Activated naive CD8-positive, alpha-beta T cell treated with anti-CD3 and anti-CD28 coated beads, Interleukin-2, amount 10 ng/mL, durations not matched to agents 7 days and 5 days (primary cell): ENCODE measurements around the gene CRHR1. TPM values are rescaled to one million over a fixed set of nuclear protein-coding genes. Genes with fewer than 3 reads are reported as not detected.

Experiments used
- ATAC-seq: fragments of 150-1000 bp; cut with Tn5 transposase; one replicate; pipeline ENCODE4 v1.10.0; 2021; ENCODE audit warnings: low read depth, moderate library complexity
- POLR2A ChIA-PET: fragments of 350-600 bp; sonication (Branson Sonifier 250); formaldehyde crosslinking; loops from one replicate; lab custom pipeline; 2021; ENCODE audit warnings: antibody characterized with exemption; lab: Charles Lee
- DNase-seq: peaks from one replicate; pipeline ENCODE4 v3.0.0; 2021
- H3K27ac Mint-ChIP-seq: one replicate; pipeline ENCODE4 v1.8.0; 2022; ENCODE audit warnings: mild to moderate bottlenecking, mixed read lengths
- H3K27me3 Mint-ChIP-seq: one replicate; pipeline ENCODE4 v1.8.0; 2022; ENCODE audit warnings: mild to moderate bottlenecking, moderate library complexity, mixed read lengths
- H3K36me3 Mint-ChIP-seq: one replicate; pipeline ENCODE4 v1.8.0; 2021; ENCODE audit warnings: mild to moderate bottlenecking, mixed read lengths
- H3K4me1 Mint-ChIP-seq: one replicate; pipeline ENCODE4 v1.8.0; 2021; ENCODE audit warnings: mixed read lengths
- H3K4me3 Mint-ChIP-seq: one replicate; pipeline ENCODE4 v1.8.0; 2022; ENCODE audit warnings: mild to moderate bottlenecking, moderate library complexity, mixed read lengths
- H3K9me3 Mint-ChIP-seq: one replicate; pipeline ENCODE4 v1.8.0; 2021; ENCODE audit warnings: mixed read lengths
- total RNA-seq, 2 experiments: library from RNA; stranded (reverse); gene quantifications; one replicate each; pipeline ENCODE4 v1.2.3, GENCODE V29; 2021

Gene CRHR1
- total RNA-seq, 2 experiments from 2014 or later = not detected

DNA sequence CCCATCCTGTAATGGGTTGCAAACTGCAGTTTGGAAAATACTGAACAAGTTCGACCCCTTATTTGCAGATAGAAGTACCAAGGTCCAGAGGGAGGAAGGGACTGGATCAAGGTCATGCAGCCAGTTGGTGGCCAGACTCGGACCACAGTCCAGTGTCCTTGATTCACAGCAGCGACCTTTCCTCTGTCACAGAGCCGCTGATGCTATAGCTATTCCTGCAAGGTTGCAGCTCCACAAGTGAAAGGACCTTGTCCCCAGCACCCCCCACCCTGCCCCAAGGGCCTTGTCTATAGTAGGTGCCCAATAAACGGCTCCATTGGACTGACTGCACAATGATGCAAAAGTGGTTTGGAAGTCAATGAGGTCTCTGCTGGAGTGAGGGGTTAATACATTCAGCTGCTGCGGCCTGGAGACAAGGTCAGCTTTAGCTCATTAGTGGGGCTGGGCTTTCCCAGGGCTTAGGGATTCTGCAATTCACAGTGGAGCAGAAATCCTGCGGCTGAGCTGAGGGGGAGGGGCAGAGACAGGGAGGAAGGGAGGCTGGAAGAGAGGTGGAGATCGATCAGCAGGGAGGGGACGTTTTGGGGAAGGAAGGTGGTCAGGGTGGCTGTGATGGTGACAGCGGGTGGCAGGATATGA, 13.4 kb upstream of the CRHR1 start:
- no peak for DNase-seq
- no peaks in the 10 kb centered on the region for H3K4me1 Mint-ChIP-seq

DNA sequence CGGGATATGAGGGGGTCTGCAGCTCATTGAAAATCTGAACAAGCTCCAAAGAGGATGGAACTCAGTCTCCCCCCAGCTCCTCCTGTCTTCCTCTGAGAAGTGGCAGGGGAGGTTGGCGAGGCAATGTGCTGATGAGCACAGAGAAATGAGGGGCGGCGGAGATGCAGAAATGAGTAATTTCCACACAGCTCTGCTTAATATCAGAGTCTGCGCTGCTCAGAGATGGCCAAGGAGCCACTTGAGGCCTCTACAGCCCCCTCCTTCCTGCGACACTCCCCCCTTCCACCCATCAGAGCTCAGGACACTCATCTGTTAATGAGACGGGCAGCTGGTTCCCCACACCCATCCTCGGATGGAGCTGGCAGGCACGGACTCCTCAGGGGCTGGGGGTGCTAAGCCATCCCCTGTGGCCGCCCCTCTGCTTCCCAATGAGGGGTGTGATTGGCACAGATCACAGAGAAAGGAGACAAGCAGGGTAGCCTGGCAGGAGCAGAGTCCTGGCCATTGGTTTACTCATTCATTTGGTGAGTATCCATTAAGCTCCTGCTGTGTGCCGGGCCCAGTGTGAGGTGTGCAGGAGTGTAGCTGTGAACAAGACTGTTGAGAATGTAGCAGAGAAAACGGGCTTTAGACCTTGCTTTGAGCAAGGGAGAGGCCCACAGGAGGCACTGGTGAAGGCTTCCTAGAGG, 12.7 kb upstream of the CRHR1 start:
- H3K4me3 Mint-ChIP-seq = no peak overlapping the region
- DNase-seq = no peak
- H3K27me3 Mint-ChIP-seq = peaks cover 19% of the 10 kb centered on the region
- POLR2A ChIA-PET = no interaction called here
- no peaks in the 10 kb centered on the region for H3K4me1 Mint-ChIP-seq
- ATAC-seq = no peak
- H3K27ac Mint-ChIP-seq = no peak overlapping the region
- H3K9me3 Mint-ChIP-seq = no peaks in the 10 kb centered on the region
- H3K36me3 Mint-ChIP-seq = no peaks in the 10 kb centered on the region

More for the DNA sequence above, 13.4 kb upstream of the CRHR1 start:
- Mint-ChIP-seq H3K9me3 (no peaks in the 10 kb centered on the region), H3K36me3 (no peaks in the 10 kb centered on the region), H3K4me3 (no peak overlapping the region), H3K27me3 (peaks cover 16% of the 10 kb centered on the region), H3K27ac (no peak overlapping the region)
- POLR2A ChIA-PET = no interaction called here
- ATAC-seq = no peak

DNA sequence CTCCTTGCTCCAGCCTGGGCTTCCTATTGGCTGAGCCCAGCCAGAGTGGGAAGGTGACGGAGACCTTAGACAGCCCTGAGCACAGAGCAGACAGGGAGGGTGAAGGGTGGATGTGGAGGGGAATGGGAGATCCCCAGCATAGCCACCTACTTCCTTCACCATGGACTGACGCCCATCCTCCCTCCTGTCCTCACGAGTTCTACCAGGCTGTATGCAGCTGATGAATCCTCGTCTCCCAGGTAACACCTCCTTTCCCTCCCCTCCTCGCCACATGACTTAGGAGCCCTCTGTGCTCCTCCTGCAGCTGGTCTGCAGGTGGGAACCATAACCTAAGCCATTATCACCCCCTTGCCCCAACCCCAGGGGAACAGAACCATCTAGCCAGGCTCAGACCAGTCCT, 9.0 kb upstream of the CRHR1 start:
- ATAC-seq = no peak
- DNase-seq = no peak
- H3K27ac Mint-ChIP-seq = no peak overlapping the region
- POLR2A ChIA-PET = no interaction called here
- H3K9me3 Mint-ChIP-seq = no peaks in the 10 kb centered on the region
- H3K4me1 Mint-ChIP-seq = no peaks in the 10 kb centered on the region
- H3K27me3 Mint-ChIP-seq = peaks cover 17% of the 10 kb centered on the region
- H3K36me3 Mint-ChIP-seq = no peaks in the 10 kb centered on the region
- no peak overlapping the region for H3K4me3 Mint-ChIP-seq

DNA sequence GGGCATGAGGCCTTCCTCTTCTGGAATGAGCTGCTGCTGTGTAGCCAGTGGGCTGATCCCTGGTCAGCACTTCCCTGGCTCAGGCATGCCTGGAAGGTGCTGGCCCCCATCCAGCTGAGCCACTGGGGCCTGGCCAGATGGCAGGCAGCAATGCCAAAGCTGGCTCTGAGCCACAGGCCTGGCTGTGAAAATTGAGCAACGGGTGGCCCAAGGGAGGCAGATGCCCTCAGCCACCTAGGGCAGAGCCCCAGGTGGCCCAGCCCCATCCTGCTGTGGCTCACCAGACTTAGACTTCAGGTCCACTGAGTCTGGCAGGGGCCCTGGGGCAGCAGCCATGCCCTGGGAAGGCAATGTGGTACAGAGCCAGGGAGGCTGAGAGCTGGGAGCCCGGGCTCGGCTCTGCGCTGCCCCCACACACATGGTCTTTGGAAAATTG, 8.5 kb upstream of the CRHR1 start:
- DNase-seq = no peak
- Mint-ChIP-seq H3K4me3 (no peak overlapping the region), H3K9me3 (no peaks in the 10 kb centered on the region), H3K27ac (no peak overlapping the region), H3K4me1 (no peaks in the 10 kb centered on the region), H3K36me3 (no peaks in the 10 kb centered on the region), H3K27me3 (peaks cover 21% of the 10 kb centered on the region)
- ATAC-seq = no peak
- POLR2A ChIA-PET = no interaction called here

DNA sequence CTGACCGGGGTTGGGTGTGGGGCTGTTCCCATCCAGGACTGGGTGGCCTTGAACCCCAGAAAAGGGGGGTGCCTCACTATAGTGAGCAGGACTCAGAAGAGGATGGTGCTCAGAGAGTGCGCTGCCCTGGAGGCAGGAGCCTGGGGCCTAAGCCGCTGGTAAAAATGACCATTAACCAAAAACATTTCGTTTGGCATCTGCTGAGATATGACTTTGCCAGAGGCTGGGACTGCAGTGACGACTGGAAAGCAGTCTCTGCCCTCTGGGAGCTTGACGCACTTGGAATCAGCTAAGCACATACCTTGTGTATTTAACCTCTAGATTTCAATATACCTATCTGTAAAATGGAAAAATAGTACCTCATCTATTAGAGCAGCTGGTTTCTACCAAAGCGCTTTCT, 7.2 kb upstream of the CRHR1 start:
- Mint-ChIP-seq H3K4me1 (no peaks in the 10 kb centered on the region), H3K27me3 (peaks cover 20% of the 10 kb centered on the region), H3K27ac (no peak overlapping the region), H3K4me3 (no peak overlapping the region), H3K36me3 (no peaks in the 10 kb centered on the region), H3K9me3 (no peaks in the 10 kb centered on the region)
- no peak for ATAC-seq
- POLR2A ChIA-PET = no interaction called here
- no peak for DNase-seq

DNA sequence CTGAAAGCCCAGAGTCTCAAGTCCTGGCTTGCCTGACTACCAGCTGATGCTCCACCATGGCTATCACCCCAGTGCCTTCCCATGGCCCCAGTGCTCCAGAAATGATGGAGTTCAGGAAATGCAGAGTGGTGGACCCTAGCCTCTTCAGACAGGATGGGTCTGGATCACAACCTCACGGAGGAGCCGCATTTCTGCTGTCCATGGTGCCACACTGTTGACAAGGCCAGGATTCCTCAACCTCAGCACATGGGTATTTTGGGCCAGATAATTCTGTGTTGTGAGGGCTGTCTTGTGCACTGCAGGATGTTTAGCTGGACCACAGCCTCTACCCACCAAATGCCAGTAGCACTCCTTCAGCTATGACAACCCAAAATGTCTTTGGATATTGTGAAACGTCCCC, 6.7 kb upstream of the CRHR1 start:
- no peak for ATAC-seq
- no peak for DNase-seq
- Mint-ChIP-seq H3K9me3 (no peaks in the 10 kb centered on the region), H3K4me1 (no peaks in the 10 kb centered on the region), H3K36me3 (no peaks in the 10 kb centered on the region), H3K27me3 (peaks cover 25% of the 10 kb centered on the region), H3K27ac (no peak overlapping the region), H3K4me3 (no peak overlapping the region)
- POLR2A ChIA-PET = no interaction called here

DNA sequence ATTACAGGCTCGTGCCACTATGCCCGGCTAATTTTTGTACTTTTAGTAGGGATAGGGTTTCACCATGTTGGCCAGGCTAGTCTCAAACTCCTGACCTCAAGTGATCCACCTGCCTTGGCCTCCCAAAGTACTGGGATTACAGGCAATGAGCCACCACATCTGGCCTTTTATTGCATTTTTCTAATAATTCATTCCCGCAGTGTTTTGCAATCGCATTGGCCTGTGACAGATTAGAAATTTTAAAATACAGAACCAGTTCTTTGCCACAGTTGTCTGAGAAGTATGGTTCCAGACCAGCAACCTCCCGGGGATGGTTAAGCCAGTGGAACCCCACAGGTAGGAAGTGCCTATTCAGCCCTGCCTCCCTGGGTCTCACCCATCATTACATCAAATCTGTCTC, 3.2 kb upstream of the CRHR1 start:
- no peak for ATAC-seq
- H3K27ac Mint-ChIP-seq = no peak overlapping the region
- peaks cover 2% of the 10 kb centered on the region for H3K4me1 Mint-ChIP-seq
- no peaks in the 10 kb centered on the region for H3K9me3 Mint-ChIP-seq
- peaks cover 47% of the 10 kb centered on the region for H3K27me3 Mint-ChIP-seq
- POLR2A ChIA-PET = no interaction called here
- no peak overlapping the region for H3K4me3 Mint-ChIP-seq
- no peaks in the 10 kb centered on the region for H3K36me3 Mint-ChIP-seq
- DNase-seq = no peak

DNA sequence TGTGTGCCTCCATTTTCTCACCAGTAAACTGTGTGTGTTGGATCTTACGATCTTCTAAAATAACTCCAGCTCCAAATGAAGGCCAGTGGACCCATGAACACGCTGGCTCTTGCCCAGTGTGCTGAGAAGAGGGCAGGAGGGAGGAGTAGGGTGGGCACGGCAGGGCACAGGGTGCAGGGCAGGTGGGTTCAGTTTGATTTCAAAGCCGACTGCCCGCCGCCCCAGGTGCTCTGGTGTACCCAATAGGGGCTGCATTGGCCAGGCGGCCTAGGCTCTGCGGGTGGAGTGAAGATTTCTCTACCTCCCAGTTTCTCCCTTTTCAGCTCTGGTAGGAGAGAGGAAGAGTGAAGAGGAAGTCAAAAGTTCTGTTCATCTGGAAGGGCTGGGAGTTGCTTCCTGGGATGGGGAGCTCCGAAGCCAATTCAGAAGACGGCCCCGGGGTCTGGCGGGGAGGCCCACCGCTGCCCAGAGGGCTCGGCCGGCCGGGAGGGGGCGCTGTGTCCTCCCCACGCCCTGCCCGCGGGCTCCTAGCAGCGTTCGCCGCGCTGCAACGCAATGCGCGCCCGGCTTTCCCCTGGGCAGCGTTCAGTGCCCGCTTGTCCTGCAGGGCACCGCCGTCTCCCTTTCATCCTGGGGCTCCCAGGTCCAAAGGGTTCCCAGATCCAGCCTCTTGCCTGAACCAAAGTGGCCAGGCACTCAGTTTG, 1.1 kb upstream of the CRHR1 start:
- Mint-ChIP-seq H3K27ac (no peak overlapping the region), H3K9me3 (no peaks in the 10 kb centered on the region), H3K27me3 (peaks cover 64% of the 10 kb centered on the region), H3K4me1 (peaks cover 2% of the 10 kb centered on the region), H3K36me3 (no peaks in the 10 kb centered on the region), H3K4me3 (peak overlapping the region; percentile 60)
- DNase-seq (peak; percentile 60), ATAC-seq (peak; percentile 38)
- POLR2A ChIA-PET = no interaction called here

DNA sequence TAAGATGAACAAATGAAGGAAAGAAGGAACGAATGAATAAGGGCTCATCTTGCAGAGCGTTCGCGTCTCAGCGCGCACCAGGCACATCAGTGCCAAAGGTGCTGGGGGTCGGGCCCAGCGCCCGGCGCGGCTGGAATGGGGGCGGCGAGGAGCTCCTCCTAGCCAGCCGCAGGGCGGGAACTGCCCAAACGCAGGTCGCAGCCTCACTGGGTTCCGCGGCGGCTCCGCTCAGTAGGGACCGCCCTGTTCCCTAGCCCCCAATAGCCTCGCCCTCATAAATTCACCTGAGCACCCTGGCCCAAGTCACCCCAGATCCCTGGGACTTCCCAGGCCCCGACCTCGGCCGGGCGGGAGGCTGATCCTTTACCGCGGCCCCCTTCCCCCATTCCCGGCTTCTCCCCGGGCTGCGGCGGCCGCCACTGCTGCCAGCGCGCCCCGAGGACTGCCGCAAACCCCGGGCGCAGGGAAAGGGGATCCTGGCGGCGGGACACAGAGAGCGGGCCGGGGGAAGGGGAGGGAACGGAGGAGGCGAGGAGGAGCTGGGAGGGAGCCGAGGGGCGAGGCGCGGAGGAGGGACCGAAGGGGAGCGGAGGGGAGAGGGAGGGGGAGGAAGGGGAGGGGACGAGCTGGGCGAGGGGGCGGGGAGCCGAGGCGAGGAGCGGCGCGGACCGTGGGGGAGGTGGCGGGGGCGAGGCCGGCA, 377 bp upstream of the CRHR1 start:
- Mint-ChIP-seq H3K9me3 (no peaks in the 10 kb centered on the region), H3K36me3 (no peaks in the 10 kb centered on the region), H3K27me3 (peaks cover 66% of the 10 kb centered on the region), H3K4me3 (peak overlapping the region; percentile 60), H3K4me1 (peaks cover 2% of the 10 kb centered on the region), H3K27ac (no peak overlapping the region)
- DNase-seq = no peak
- POLR2A ChIA-PET = no interaction called here
- peak; percentile 17 for ATAC-seq

DNA sequence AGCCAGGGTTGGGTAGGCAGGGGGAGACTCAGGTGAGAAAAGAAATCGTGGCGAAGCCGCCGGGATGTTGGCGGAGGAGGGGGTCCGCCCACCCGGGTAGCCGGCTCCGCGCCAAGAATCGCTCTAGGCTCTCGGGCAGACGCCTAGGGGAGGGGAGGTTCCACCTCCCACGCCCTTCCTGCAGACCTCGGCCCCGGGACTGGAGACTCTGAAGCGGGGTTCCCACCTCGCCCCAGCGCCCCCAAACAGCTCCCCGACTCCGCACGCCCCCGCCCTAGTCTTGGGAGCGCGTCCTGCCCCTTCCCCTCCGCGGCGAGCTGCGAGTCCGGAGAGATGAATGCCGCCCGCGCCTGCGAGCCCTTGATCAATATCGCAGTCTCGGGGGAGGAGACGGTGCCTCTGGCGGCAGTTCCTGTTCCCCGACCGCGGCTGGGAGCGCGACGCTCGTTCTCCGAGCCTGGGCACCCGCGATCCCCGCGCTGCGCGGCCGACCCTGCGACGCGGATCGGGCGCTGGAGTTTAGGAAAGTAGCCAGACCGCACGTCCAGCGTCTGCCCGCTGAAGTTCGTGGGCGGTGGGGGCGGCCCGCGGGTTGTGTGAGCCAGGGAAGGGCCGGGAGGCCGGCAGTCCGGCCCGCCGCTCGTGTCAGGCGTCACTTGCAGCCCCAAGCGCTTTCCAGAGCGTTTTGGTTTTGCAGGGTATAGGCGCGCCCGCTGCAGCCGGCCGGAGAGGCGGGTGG, 790 bp downstream of the CRHR1 start:
- ATAC-seq (peak; percentile 57), DNase-seq (peak; percentile 58)
- Mint-ChIP-seq H3K27me3 (peaks cover 76% of the 10 kb centered on the region), H3K9me3 (no peaks in the 10 kb centered on the region), H3K4me1 (peaks cover 2% of the 10 kb centered on the region), H3K4me3 (peak overlapping the region; percentile 53), H3K36me3 (no peaks in the 10 kb centered on the region), H3K27ac (no peak overlapping the region)
- POLR2A ChIA-PET = no interaction called here

DNA sequence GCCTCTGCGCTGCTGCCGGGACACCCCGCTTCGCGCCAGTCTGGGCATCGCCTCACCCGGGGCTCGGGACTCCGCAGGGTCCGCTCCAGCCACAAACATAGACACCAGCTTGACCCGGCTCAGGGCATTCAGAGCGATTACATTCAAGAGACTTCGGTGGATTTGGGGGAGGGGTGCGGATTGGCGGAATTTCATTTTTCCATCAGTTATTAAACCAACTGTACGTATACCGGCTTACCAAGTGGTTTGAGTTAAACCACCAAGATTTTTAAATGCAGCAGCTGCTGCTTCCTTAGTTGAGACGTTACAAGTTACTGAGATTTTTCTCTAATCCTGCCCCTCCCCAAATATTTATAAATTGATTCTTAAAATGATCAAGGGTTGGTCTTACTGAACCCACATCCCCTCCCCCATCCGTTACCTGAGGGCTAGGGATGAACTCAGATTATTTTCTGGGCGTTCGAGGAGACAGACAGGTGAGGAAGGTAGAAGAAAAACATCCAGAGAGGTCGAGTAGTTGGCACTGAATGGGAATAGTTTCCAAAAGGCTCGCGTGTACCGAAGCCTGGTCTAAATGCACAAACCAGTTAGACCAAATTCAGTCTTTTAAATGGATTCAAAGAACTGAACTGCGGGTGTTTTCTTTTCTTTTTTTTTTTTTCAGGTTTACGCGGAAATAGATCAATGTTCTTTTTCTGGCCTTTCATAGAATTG, 1.5 kb downstream of the CRHR1 start:
- Mint-ChIP-seq H3K27ac (no peak overlapping the region), H3K9me3 (no peaks in the 10 kb centered on the region), H3K36me3 (no peaks in the 10 kb centered on the region), H3K27me3 (peaks cover 74% of the 10 kb centered on the region), H3K4me1 (peaks cover 2% of the 10 kb centered on the region), H3K4me3 (no peak overlapping the region)
- POLR2A ChIA-PET = no interaction called here
- DNase-seq (no peak), ATAC-seq (no peak)

DNA sequence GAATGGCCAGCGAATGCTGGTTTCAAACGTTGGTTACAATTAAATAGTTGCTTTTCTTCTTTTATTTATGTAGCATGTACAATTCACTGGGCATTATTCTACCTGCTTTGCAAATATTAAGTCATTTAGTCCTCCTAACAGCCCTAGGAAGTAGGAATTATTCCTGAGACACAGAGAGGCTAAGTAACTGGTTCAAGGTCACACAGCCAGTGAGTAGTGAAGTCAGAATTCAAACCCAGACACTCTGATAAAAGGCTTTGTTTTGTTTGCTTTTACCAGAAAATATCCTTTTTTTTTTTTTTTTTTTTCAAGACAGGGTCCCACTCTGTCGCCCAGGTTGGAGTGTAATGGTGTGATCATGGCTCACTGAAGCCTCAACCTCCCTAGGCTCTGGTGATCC, 2.2 kb downstream of the CRHR1 start:
- POLR2A ChIA-PET = no interaction called here
- Mint-ChIP-seq H3K9me3 (no peaks in the 10 kb centered on the region), H3K4me1 (peaks cover 2% of the 10 kb centered on the region), H3K27me3 (peaks cover 70% of the 10 kb centered on the region), H3K36me3 (no peaks in the 10 kb centered on the region), H3K27ac (no peak overlapping the region), H3K4me3 (no peak overlapping the region)
- no peak for DNase-seq
- ATAC-seq = no peak
